ENCODE data around the gene ZNF280A. TPM values are rescaled to one million over a fixed set of nuclear protein-coding genes. Genes with fewer than 3 reads are reported as not detected.

The ZNF280A gene
- total RNA-seq, 4 donors from 2014 or later = not detected

GRCh38 chr22:22548910-22549309 is 28.8 kb upstream of the ZNF280A start:
- no peak for TF ChIP-seq CTCF (IDR thresholded peaks at IDR 0.05; ENCODE audit: low read depth)

- TF ChIP-seq CTCF (IDR thresholded peaks at IDR 0.05; ENCODE audit: low read depth) = no peak
Observed at GRCh38 chr22:22548317-22548716, 28.2 kb upstream of the ZNF280A start.

GRCh38 chr22:22547692-22548300 is 27.7 kb upstream of the ZNF280A start:
- TF ChIP-seq CTCF (IDR thresholded peaks at IDR 0.05; ENCODE audit: low read depth) = no peak

GRCh38 chr22:22547226-22547625 is 27.2 kb upstream of the ZNF280A start:
- no peak for TF ChIP-seq CTCF (IDR thresholded peaks at IDR 0.05; ENCODE audit: low read depth)

- no peak for TF ChIP-seq CTCF (IDR thresholded peaks at IDR 0.05; ENCODE audit: low read depth)
Observed at GRCh38 chr22:22546490-22546889, 26.4 kb upstream of the ZNF280A start.

GRCh38 chr22:22545084-22545483 is 25.0 kb upstream of the ZNF280A start:
- TF ChIP-seq CTCF (IDR thresholded peaks at IDR 0.05; ENCODE audit: low read depth) = no peak

GRCh38 chr22:22538226-22538989 is 18.3 kb upstream of the ZNF280A start:
- TF ChIP-seq CTCF (IDR thresholded peaks at IDR 0.05; ENCODE audit: low read depth) = no peak
